ENCODE results near the gene PRAMEF10. TPM values are rescaled to one million over a fixed set of nuclear protein-coding genes. Genes with fewer than 3 reads are reported as not detected.
"Not testable (repeated sequence)": the region's sequence is repeated elsewhere in the genome, so short reads cannot be mapped to it uniquely, and the experiment has no call there.

Gene PRAMEF10
- polyA plus RNA-seq, 1 of the 3 experiments (the other 2 are of a cell fraction) = not detected

GRCh38 chr1:12851779-12852178, 46.3 kb downstream of the PRAMEF10 start:
- no peak for DNase-seq
- POLR2A ChIA-PET = no interaction called here

GRCh38 chr1:12848620-12849019, 49.5 kb downstream of the PRAMEF10 start, which contains the start of gene HNRNPCL1:
HNRNPCL1 (minus strand) TSS chr1:12848720; CDS start chr1:12848289, 431 bp downstream.
- H3K4me3 ChIP-seq (ENCODE audit: low read depth in 2 of 2, low read length in 1 of 2); POLR2A ChIA-PET; H3F3A ChIP-seq (replicated peaks; ENCODE audit: insufficient read depth); DNase-seq; H3K27ac ChIP-seq (ENCODE audit: low read depth in 2 of 2, low read length in 1 of 2); H3K4me1 ChIP-seq (ENCODE audit: control insufficient read depth in 1 of 2, insufficient read depth in 2 of 2, low read depth in 1 of 2, low read length in 1 of 2); H3K79me2 ChIP-seq (ENCODE audit: insufficient read depth); CTCF ChIA-PET; H4K20me1 ChIP-seq (ENCODE audit: insufficient read depth); H3K9ac ChIP-seq; H3K36me3 ChIP-seq (replicated peaks in 1 of 2; ENCODE audit: control insufficient read depth in 1 of 2, insufficient read depth in 2 of 2, low read length in 1 of 2); H2AFZ ChIP-seq (ENCODE audit: low read depth); H3K9me3 ChIP-seq; H3K27me3 ChIP-seq (ENCODE audit: insufficient read depth); H3K9me2 ChIP-seq; H3K4me2 ChIP-seq: not testable (repeated sequence)
- WGBS (ENCODE audit: low lambda C conversion rate) = 9% methylated on average over 7 of the region's 7 CpGs

More at GRCh38 chr1:12851779-12852178, 46.3 kb downstream of the PRAMEF10 start:
- no peak overlapping the region for H3K27ac ChIP-seq (ENCODE audit: low read depth in 2 of 2, low read length in 1 of 2)
- no peak overlapping the region for H3K4me2 ChIP-seq
- no peaks in the 10 kb centered on the region for H3K9me2 ChIP-seq
- H3F3A ChIP-seq (replicated peaks; ENCODE audit: insufficient read depth) = no peaks in the 10 kb centered on the region
- H3K79me2 ChIP-seq (ENCODE audit: insufficient read depth) = no peaks in the 10 kb centered on the region
- no peaks in the 10 kb centered on the region for H3K36me3 ChIP-seq (replicated peaks in 1 of 2; ENCODE audit: control insufficient read depth in 1 of 2, insufficient read depth in 2 of 2, low read length in 1 of 2)
- H3K27me3 ChIP-seq (ENCODE audit: insufficient read depth) = no peaks in the 10 kb centered on the region
- CTCF ChIA-PET = no interaction called here
- no peak overlapping the region for H2AFZ ChIP-seq (ENCODE audit: low read depth)
- no peaks in the 10 kb centered on the region for H3K9me3 ChIP-seq
- no peak for TF ChIP-seq GATA2 (CRISPR knock-in tag; IDR thresholded peaks at IDR 0.05)
- no peak for TF ChIP-seq RXRA (IDR thresholded peaks at IDR 0.05; ENCODE audit: borderline replicate concordance, low read depth)
- no peak for TF ChIP-seq FOXM1 (IDR thresholded peaks at IDR 0.05; ENCODE audit: low read depth)
- TF ChIP-seq TCF12 (IDR thresholded peaks at IDR 0.05) = no peak
- TF ChIP-seq TAF1 (IDR thresholded peaks at IDR 0.05; ENCODE audit: borderline replicate concordance, low read depth, low read length) = no peak
- no peak for TF ChIP-seq MXI1 (IDR thresholded peaks at IDR 0.05; ENCODE audit: low read depth, low read length)
- no peak for TF ChIP-seq TEAD4 (IDR thresholded peaks at IDR 0.05; ENCODE audit: borderline replicate concordance, insufficient read depth)
- no peak for TF ChIP-seq USF1 (IDR thresholded peaks at IDR 0.05; ENCODE audit: borderline replicate concordance, low read depth)
- no peak for TF ChIP-seq RAD21 (IDR thresholded peaks at IDR 0.05; ENCODE audit: low read length)
- no peak for TF ChIP-seq SIN3A (IDR thresholded peaks at IDR 0.05; ENCODE audit: borderline replicate concordance, low read depth, low read length)
- no peak for TF ChIP-seq SMC3 (IDR thresholded peaks at IDR 0.05; ENCODE audit: low read depth, low read length)
- TF ChIP-seq EP300 (IDR thresholded peaks at IDR 0.05; ENCODE audit: borderline replicate concordance in 1 of 2, low read depth in 1 of 2, low read length in 1 of 2) = no peak
- TF ChIP-seq FOSL2 (IDR thresholded peaks at IDR 0.05; ENCODE audit: borderline replicate concordance, low read depth) = no peak
- no peak for TF ChIP-seq RCOR1 (IDR thresholded peaks at IDR 0.05; ENCODE audit: low read length)
- TF ChIP-seq POLR2AphosphoS5 (IDR thresholded peaks at IDR 0.05; ENCODE audit: low read depth, low read length) = no peak
- TF ChIP-seq PBX3 (IDR thresholded peaks at IDR 0.05) = no peak
- TF ChIP-seq NRF1 (IDR thresholded peaks at IDR 0.05; ENCODE audit: low read depth, low read length) = no peak
- no peak for TF ChIP-seq RFX5 (IDR thresholded peaks at IDR 0.05; ENCODE audit: low read length)
- no peaks in the 10 kb centered on the region for H4K20me1 ChIP-seq (ENCODE audit: insufficient read depth)
- H3K9ac ChIP-seq = no peak overlapping the region
- WGBS (ENCODE audit: low lambda C conversion rate) = 4% methylated on average over 4 of the region's 4 CpGs
- no peak overlapping the region for H3K4me3 ChIP-seq (ENCODE audit: low read depth in 2 of 2, low read length in 1 of 2)
- H3K4me1 ChIP-seq (ENCODE audit: control insufficient read depth in 1 of 2, insufficient read depth in 2 of 2, low read depth in 1 of 2, low read length in 1 of 2) = no peaks in the 10 kb centered on the region

Small RNAs within 50 kb of the gene (small RNA-seq; reads per million reads assigned to genes)
- gene RNU6-1072P = 0 reads per million in 7 experiments

Other genes with a start within 250 kb of the PRAMEF10 start
- gene AADACL3, start 182.2 kb downstream of the PRAMEF10 start, polyA plus RNA-seq (2012; rRNA removed) = not detected in 2 replicates
- not detected in 2 replicates for gene CFAP107, start 152.1 kb downstream of the PRAMEF10 start, polyA plus RNA-seq (2012; rRNA removed)
- not detected in 2 replicates for gene PRAMEF12, start 124.5 kb downstream of the PRAMEF10 start, polyA plus RNA-seq (2012; rRNA removed)
- gene PRAMEF1, start 106.9 kb downstream of the PRAMEF10 start, polyA plus RNA-seq (2012; rRNA removed) = not detected in 2 replicates
- not detected in 2 replicates for gene PRAMEF11, start 66.9 kb downstream of the PRAMEF10 start, polyA plus RNA-seq (2012; rRNA removed)
- gene HNRNPCL1, start 49.5 kb downstream of the PRAMEF10 start, polyA plus RNA-seq (2012; rRNA removed) = not detected in 2 replicates
- gene PRAMEF2, start 41.2 kb downstream of the PRAMEF10 start, polyA plus RNA-seq (2012; rRNA removed) = not detected in 2 replicates
- not detected in 2 replicates for gene PRAMEF4, start 12.1 kb downstream of the PRAMEF10 start, polyA plus RNA-seq (2012; rRNA removed)
- not detected in 2 replicates for gene PRAMEF7, start 18.3 kb upstream of the PRAMEF10 start, polyA plus RNA-seq (2012; rRNA removed)
- not detected in 2 replicates for gene PRAMEF6, start 49.3 kb upstream of the PRAMEF10 start, polyA plus RNA-seq (2012; rRNA removed)
- gene PRAMEF27, start 158.3 kb upstream of the PRAMEF10 start, polyA plus RNA-seq (2012; rRNA removed) = not detected in 2 replicates
- not detected in 2 replicates for gene HNRNPCL3, start 162.5 kb upstream of the PRAMEF10 start, polyA plus RNA-seq (2012; rRNA removed)
- gene PRAMEF25, start 172.5 kb upstream of the PRAMEF10 start, polyA plus RNA-seq (2012; rRNA removed) = not detected in 2 replicates
- not detected in 2 replicates for gene HNRNPCL2, start 218.6 kb upstream of the PRAMEF10 start, polyA plus RNA-seq (2012; rRNA removed)

All from SK-N-SH (cell line).